GM18861 (cell line): Measurements from ENCODE around the gene CCNY.

ENCODE experiments used
- ATAC-seq: cut with Tn5 transposase; IDR thresholded peaks from one replicate; pipeline ENCODE4 v1.9.1; 2021; ENCODE audit not compliant: unreplicated experiment

Gene CCNY

GRCh38 chr10:35546824-35547225 is 210.5 kb downstream of the CCNY start:
- ATAC-seq: no peak

- no peak for ATAC-seq
These were observed 216.5 kb downstream of the CCNY start for GRCh38 chr10:35552650-35553342.

DNA sequence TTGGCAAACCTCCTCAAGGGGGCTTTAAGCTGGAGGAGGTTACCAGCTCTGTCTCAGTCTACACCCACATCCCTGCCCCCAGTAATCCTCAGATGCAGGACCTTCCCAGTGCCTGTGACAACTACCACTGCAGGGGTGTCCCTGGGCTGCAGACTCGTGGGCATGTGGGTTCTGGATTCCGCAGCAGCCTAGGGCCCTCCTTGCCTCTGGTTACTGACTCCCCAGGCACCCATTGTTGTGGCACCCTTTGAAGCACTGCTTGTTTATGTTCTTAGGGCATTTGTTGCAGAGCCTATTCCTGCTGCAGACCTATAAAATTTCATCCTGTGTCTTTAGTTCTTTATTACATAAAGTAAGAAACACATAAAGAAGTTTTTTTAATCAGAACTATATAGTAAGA is 217.7 kb downstream of the CCNY start:
- no peak for ATAC-seq

- peak; percentile 53 for ATAC-seq
These were observed 218.2 kb downstream of the CCNY start for GRCh38 chr10:35554461-35555056.

GRCh38 chr10:35555962-35556930 is 219.9 kb downstream of the CCNY start:
- no peak for ATAC-seq

DNA sequence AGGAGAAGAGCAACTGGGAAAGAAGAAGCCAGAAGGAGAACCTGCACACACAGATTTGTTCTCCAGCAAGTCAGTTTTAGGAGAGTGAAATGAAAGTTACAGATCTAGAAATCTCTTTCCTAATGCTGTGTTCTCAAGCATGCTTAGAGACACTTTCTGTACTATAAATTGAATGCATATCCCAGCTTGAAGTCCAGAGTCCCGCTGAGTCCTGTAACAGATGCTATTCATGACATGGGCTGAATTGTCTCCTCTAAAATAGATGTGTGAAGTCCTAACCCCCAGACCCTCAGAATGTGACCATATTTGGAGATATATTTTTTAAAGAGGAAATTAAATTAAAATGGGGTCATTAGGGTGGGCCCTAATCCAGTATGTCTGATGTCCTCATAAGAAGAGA is 222.0 kb downstream of the CCNY start:
- no peak for ATAC-seq

DNA sequence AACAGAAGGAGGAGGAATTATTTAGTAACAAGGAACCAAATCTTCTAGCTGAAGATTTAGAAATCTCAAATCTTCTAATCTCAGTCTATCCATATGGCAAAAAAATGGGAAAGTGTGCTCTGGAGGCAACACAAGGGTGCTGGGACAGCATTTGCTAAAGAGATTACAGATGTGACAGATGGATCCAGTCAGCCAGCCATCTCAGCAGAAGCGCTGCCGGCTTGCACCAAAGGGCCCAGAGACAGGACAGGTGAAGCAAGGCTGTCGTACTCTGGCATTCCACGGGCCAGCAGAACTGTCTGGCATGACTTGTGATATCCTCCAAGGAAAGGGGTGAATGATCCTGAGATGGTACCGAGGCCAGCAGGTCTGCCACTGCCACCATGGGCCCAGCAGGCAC is 223.1 kb downstream of the CCNY start:
- ATAC-seq: no peak

DNA sequence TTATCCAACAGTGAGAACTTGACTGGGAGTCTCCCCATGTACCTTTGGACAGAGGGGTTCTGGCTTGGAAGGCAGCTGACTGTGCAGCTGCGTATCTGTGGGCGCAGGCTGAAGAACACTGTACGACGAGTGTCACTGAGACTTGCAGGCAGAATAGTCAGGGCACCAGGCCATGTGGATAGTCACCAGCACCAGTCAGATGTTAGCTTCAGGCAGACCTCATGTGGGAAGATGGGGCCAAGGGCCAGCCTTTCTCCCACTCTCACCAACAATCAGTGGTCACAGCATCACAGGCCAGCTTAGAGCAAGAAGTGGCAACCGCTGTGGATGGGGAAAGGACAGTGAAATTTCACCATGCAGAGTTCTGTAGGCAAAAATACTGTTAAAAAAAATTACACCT is 225.4 kb downstream of the CCNY start:
- ATAC-seq: no peak

DNA sequence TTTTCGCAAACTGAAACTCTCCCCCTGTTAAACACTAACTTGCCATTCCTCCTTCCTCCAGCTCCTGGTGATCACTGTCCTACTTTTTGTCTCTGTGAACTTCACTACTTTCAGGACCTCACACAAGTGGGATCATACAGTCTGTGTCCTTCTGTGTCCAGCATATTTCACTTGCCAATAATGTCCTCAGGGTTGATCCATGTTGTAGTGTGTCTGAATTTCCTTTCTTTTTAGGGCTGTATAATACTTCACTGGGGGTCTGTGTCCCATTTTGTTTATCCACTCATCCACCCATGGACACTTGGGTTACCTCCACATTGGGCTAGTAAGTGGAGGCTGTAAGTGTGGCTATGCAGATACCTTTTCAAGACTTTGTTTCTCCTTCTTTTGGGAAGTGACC is 226.1 kb downstream of the CCNY start:
- ATAC-seq: no peak

DNA sequence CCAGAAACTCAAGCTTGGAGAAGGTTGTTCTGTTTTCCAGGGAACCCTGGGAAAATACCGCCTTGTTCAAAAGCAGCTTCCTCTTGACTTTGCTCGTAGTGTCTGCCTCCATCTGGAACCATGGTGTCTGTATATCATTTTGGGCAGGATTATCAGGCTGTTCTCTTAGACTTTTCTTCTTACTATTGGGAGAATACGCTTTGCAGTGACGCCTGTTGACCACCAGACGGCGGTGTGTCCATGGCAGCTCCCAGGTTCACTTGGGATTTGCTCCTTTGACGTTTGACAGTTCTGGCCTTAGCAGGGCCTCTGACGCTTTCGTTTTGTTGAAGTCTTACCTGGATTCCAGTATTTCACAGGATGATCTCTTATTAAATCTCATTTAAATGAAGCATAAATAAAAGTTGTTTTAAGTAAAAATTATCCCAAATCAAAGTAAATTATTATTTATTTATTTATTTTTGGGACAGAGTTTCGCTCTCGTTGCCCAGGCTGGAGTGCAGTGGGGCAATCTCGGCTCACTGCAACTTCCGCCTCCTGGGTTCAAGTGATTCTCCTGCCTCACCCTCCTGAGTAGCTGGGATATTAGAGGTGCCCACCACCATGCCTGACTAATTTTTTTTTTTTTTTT is 227.1 kb downstream of the CCNY start:
- peak; percentile 71 for ATAC-seq

GRCh38 chr10:35564341-35564968 is 228.1 kb downstream of the CCNY start:
- ATAC-seq: peak; percentile 59

- ATAC-seq: no peak
These were observed 229.3 kb downstream of the CCNY start for GRCh38 chr10:35565602-35566081.

GRCh38 chr10:35567951-35568350 is 231.6 kb downstream of the CCNY start:
- no peak for ATAC-seq

- ATAC-seq: no peak
These were observed 232.2 kb downstream of the CCNY start for GRCh38 chr10:35568483-35569015.

GRCh38 chr10:35569111-35569707 is 232.9 kb downstream of the CCNY start:
- ATAC-seq: no peak

DNA sequence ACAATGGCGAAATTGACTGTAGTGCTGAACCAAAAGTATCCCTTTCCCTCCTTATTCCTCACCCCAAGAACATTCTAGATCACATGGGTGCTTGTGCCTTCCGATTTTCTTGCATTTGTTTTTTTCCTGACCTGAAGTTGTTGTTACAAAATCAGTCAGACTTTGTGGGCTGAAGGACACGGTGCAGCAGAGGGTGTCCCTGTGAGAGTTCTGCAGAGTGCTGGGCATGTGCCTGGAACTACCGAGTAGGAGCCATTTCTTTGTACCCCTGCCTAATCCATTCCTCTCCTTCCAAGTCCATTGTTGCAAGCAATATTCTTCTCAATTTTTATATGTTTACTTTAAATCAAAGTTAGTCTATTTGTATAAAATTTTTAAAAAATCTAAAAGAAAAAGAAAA is 233.5 kb downstream of the CCNY start:
- no peak for ATAC-seq

DNA sequence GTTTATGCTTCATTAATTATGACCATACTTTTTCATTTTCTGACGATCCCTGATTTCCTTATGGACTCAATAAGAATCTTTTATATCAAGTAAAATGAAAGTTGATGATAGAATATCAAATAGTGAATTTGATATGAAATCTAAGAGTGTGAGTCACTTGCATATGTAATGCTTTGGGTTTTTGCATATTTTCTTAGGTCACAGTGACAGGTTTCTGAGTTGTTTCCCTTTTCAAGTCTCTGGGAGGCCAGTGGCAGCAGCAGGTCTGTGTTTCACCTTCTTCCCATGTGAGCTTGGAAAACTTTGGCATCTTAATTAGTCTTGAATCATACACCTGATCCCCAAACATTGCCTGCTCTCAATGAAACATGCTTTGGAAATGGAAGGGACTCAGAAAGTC is 234.1 kb downstream of the CCNY start:
- ATAC-seq: no peak

- ATAC-seq: no peak
These were observed 236.3 kb downstream of the CCNY start for GRCh38 chr10:35572583-35572982.

DNA sequence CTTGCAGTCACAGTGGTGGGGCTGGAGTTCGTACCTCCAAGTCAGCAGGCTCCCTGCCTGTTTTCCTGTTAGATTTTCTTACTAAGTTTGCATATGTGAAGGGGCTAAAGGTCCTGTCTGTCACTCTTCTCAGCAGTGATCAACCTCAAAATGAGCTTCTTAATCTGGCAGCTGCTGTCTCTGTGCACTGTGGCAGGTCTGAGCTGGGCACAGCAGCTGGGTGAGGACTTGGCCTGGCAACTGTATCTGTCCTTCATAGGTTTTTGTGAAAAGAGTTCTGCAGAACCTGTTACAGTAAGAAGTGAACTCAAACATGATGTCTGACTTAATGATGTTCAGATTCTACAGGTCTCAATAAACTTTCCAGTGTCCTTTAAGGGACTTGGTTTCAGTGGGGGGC is 237.5 kb downstream of the CCNY start:
- ATAC-seq: no peak

- no peak for ATAC-seq
These were observed 238.6 kb downstream of the CCNY start for GRCh38 chr10:35574924-35575352.
